BLaER1 treated with 17β-estradiol and CSF1 and Interleukin-3, amounts not matched to agents 10 nM and 100 nM (cell line): ENCODE measurements around the gene HERC4.

ENCODE experiments used
- H3K27ac ChIP-seq, 11 experiments: shearing (Covaris generic); formaldehyde crosslinking; 2 replicates each; pipeline ENCODE4 v1.8.1; 2022
- H3K27me3 ChIP-seq, 11 experiments: shearing (Covaris generic); formaldehyde crosslinking; 2 replicates each; pipeline ENCODE4 v1.8.1; 2022
- H3K36me3 ChIP-seq, 11 experiments: shearing (Covaris generic); formaldehyde crosslinking; 2 replicates each; pipeline ENCODE4 v1.8.1; 2022
- H3K4me1 ChIP-seq, 10 experiments: shearing (Covaris generic); formaldehyde crosslinking; 2 replicates each; pipeline ENCODE4 v1.8.1; 2022
- H3K4me2 ChIP-seq, 11 experiments: shearing (Covaris generic); formaldehyde crosslinking; 2 replicates each; pipeline ENCODE4 v1.8.1; 2022
- H3K4me3 ChIP-seq, 10 experiments: shearing (Covaris generic); formaldehyde crosslinking; 2 replicates each; pipeline ENCODE4 v1.8.1; 2022
- H3K9ac ChIP-seq, 11 experiments: shearing (Covaris generic); formaldehyde crosslinking; 2 replicates each; pipeline ENCODE4 v1.8.1; 2022
- H3K9me3 ChIP-seq, 11 experiments: shearing (Covaris generic); formaldehyde crosslinking; replicated peaks in 1 of 11; 2 replicates each; pipeline ENCODE4 v1.8.1; 2022
- H4K20me1 ChIP-seq, 11 experiments: shearing (Covaris generic); formaldehyde crosslinking; 2 replicates each; pipeline ENCODE4 v1.8.1; 2022
- Cebpa-rat ChIP-seq, 11 experiments: shearing (Covaris generic); IDR thresholded peaks; 2 replicates each; pipeline ENCODE4 v1.8.1; 2022

Gene HERC4

GRCh38 chr10:68109331-68109730, 34.2 kb upstream of the HERC4 start, which contains the start of gene MYPN:
Gene MYPN, plus strand, starts transcription at chr10:68109488. Its CDS starts 11,951 bp downstream, at chr10:68121439.
- no peaks in the 10 kb centered on the region for H3K27me3 ChIP-seq
- H3K4me1 ChIP-seq, result no peaks in the 10 kb centered on the region
- H3K27ac ChIP-seq, result no peak within 1 kb of the TSS
- no peak within 1 kb of the TSS for H3K9ac ChIP-seq
- H3K4me3 ChIP-seq, result no peak within 1 kb of the TSS
- H4K20me1 ChIP-seq, result no peaks in the 10 kb centered on the region
- no peaks in the 10 kb centered on the region for H3K36me3 ChIP-seq
- no peaks in the 10 kb centered on the region for H3K9me3 ChIP-seq
- no peak within 1 kb of the TSS for H3K4me2 ChIP-seq
- no peak for TF ChIP-seq Cebpa-rat (IDR thresholded peaks at IDR 0.05)

GRCh38 chr10:68108653-68109052, 33.6 kb upstream of the HERC4 start:
- no peak overlapping the region for H3K27ac ChIP-seq
- H3K4me3 ChIP-seq, result no peak overlapping the region
- no peak overlapping the region for H3K9ac ChIP-seq
- H3K9me3 ChIP-seq, result no peaks in the 10 kb centered on the region
- H3K4me2 ChIP-seq, result no peak overlapping the region
- no peaks in the 10 kb centered on the region for H3K27me3 ChIP-seq
- no peaks in the 10 kb centered on the region for H3K36me3 ChIP-seq
- no peaks in the 10 kb centered on the region for H4K20me1 ChIP-seq
- no peak for TF ChIP-seq Cebpa-rat (IDR thresholded peaks at IDR 0.05)
- no peaks in the 10 kb centered on the region for H3K4me1 ChIP-seq

GRCh38 chr10:68108051-68108450, 33.0 kb upstream of the HERC4 start:
- TF ChIP-seq Cebpa-rat (IDR thresholded peaks at IDR 0.05), result no peak
- no peak overlapping the region for H3K4me2 ChIP-seq
- H3K4me1 ChIP-seq, result no peaks in the 10 kb centered on the region
- no peaks in the 10 kb centered on the region for H3K27me3 ChIP-seq
- H3K27ac ChIP-seq, result no peak overlapping the region
- no peak overlapping the region for H3K9ac ChIP-seq
- no peaks in the 10 kb centered on the region for H3K36me3 ChIP-seq
- H3K9me3 ChIP-seq, result no peaks in the 10 kb centered on the region
- H4K20me1 ChIP-seq, result no peaks in the 10 kb centered on the region
- H3K4me3 ChIP-seq, result no peak overlapping the region

GRCh38 chr10:68107651-68108050, 32.6 kb upstream of the HERC4 start:
- H3K27ac ChIP-seq, result no peak overlapping the region
- H3K27me3 ChIP-seq, result no peaks in the 10 kb centered on the region
- H3K4me2 ChIP-seq, result no peak overlapping the region
- H3K9me3 ChIP-seq, result no peaks in the 10 kb centered on the region
- no peaks in the 10 kb centered on the region for H3K36me3 ChIP-seq
- H3K4me3 ChIP-seq, result no peak overlapping the region
- no peak for TF ChIP-seq Cebpa-rat (IDR thresholded peaks at IDR 0.05)
- no peaks in the 10 kb centered on the region for H3K4me1 ChIP-seq
- no peak overlapping the region for H3K9ac ChIP-seq
- no peaks in the 10 kb centered on the region for H4K20me1 ChIP-seq

- no peak for TF ChIP-seq Cebpa-rat (IDR thresholded peaks at IDR 0.05)
- Histone ChIP-seq H3K27ac (no peak overlapping the region), H3K4me3 (no peak overlapping the region), H3K4me1 (no peaks in the 10 kb centered on the region), H3K9ac (no peak overlapping the region), H3K4me2 (no peak overlapping the region), H3K36me3 (no peaks in the 10 kb centered on the region), H3K27me3 (no peaks in the 10 kb centered on the region), H4K20me1 (no peaks in the 10 kb centered on the region), H3K9me3 (no peaks in the 10 kb centered on the region)
Observed at GRCh38 chr10:68106656-68107055, 31.6 kb upstream of the HERC4 start.

- H3K4me2 ChIP-seq, result no peak overlapping the region
Observed at GRCh38 chr10:68105820-68106219, 30.7 kb upstream of the HERC4 start.

GRCh38 chr10:68103901-68104300, 28.8 kb upstream of the HERC4 start:
- Histone ChIP-seq H3K4me1 (no peaks in the 10 kb centered on the region), H3K27me3 (no peaks in the 10 kb centered on the region), H3K9me3 (no peaks in the 10 kb centered on the region), H3K36me3 (no peaks in the 10 kb centered on the region), H4K20me1 (no peaks in the 10 kb centered on the region), H3K4me2 (no peak overlapping the region), H3K27ac (no peak overlapping the region), H3K4me3 (no peak overlapping the region), H3K9ac (no peak overlapping the region)
- TF ChIP-seq Cebpa-rat (IDR thresholded peaks at IDR 0.05), result no peak

More at GRCh38 chr10:68105820-68106219, 30.7 kb upstream of the HERC4 start:
- Histone ChIP-seq H3K36me3 (no peaks in the 10 kb centered on the region), H3K4me3 (no peak overlapping the region), H3K4me1 (no peaks in the 10 kb centered on the region), H3K9ac (no peak overlapping the region), H4K20me1 (no peaks in the 10 kb centered on the region), H3K27me3 (no peaks in the 10 kb centered on the region), H3K9me3 (no peaks in the 10 kb centered on the region), H3K27ac (no peak overlapping the region)
- no peak for TF ChIP-seq Cebpa-rat (IDR thresholded peaks at IDR 0.05)

- TF ChIP-seq Cebpa-rat (IDR thresholded peaks at IDR 0.05), result no peak
- Histone ChIP-seq H3K27ac (no peak overlapping the region), H3K4me3 (no peak overlapping the region), H3K4me2 (no peak overlapping the region), H4K20me1 (no peaks in the 10 kb centered on the region), H3K9ac (no peak overlapping the region), H3K9me3 (no peaks in the 10 kb centered on the region), H3K4me1 (no peaks in the 10 kb centered on the region), H3K36me3 (no peaks in the 10 kb centered on the region), H3K27me3 (no peaks in the 10 kb centered on the region)
Observed at GRCh38 chr10:68103261-68103878, 28.3 kb upstream of the HERC4 start.

GRCh38 chr10:68101066-68101465, 26.0 kb upstream of the HERC4 start:
- TF ChIP-seq Cebpa-rat (IDR thresholded peaks at IDR 0.05), result no peak
- H3K9ac ChIP-seq, result no peak overlapping the region
- no peak overlapping the region for H3K4me2 ChIP-seq
- no peaks in the 10 kb centered on the region for H3K4me1 ChIP-seq
- H3K4me3 ChIP-seq, result no peak overlapping the region
- no peaks in the 10 kb centered on the region for H4K20me1 ChIP-seq
- H3K9me3 ChIP-seq, result no peaks in the 10 kb centered on the region
- H3K27ac ChIP-seq, result no peak overlapping the region
- H3K27me3 ChIP-seq, result no peaks in the 10 kb centered on the region
- H3K36me3 ChIP-seq, result no peaks in the 10 kb centered on the region

- Histone ChIP-seq H3K27me3 (no peaks in the 10 kb centered on the region), H4K20me1 (no peaks in the 10 kb centered on the region), H3K27ac (no peak overlapping the region), H3K9me3 (no peaks in the 10 kb centered on the region), H3K36me3 (no peaks in the 10 kb centered on the region), H3K9ac (no peak overlapping the region), H3K4me1 (no peaks in the 10 kb centered on the region), H3K4me3 (no peak overlapping the region), H3K4me2 (no peak overlapping the region)
- no peak for TF ChIP-seq Cebpa-rat (IDR thresholded peaks at IDR 0.05)
Observed at GRCh38 chr10:68099736-68100135, 24.7 kb upstream of the HERC4 start.
